Limb (tissue), 2 donors: ENCODE results near the gene LIME1.
"Not testable (repeated sequence)": the region's sequence is repeated elsewhere in the genome, so short reads cannot be mapped to it uniquely, and the experiment has no call there.

Experiments used
- DNase-seq, 2 donors: peaks; one replicate each; pipeline ENCODE4 v3.0.0-alpha.2; 2016; ENCODE audit errors: extremely low spot score in 2 of 2

Gene LIME1

GRCh38 chr20:63771046-63771707, 34.7 kb downstream of the LIME1 start:
- DNase-seq = no peak

- DNase-seq = no peak
Measured at GRCh38 chr20:63772781-63773518, 36.5 kb downstream of the LIME1 start.

GRCh38 chr20:63773571-63774241, 37.2 kb downstream of the LIME1 start:
- DNase-seq = no peak

- DNase-seq = no peak
Measured at GRCh38 chr20:63774306-63774705, 37.8 kb downstream of the LIME1 start.

GRCh38 chr20:63775096-63775978, 38.9 kb downstream of the LIME1 start:
- DNase-seq = peak; percentile 78 to 91

GRCh38 chr20:63776875-63777274, 40.4 kb downstream of the LIME1 start:
- not testable (repeated sequence) for DNase-seq

- no peak for DNase-seq
Measured at GRCh38 chr20:63777614-63778013, 41.1 kb downstream of the LIME1 start.

- DNase-seq = no peak
Measured at GRCh38 chr20:63778034-63778752, 41.7 kb downstream of the LIME1 start.

GRCh38 chr20:63778857-63779256, 42.4 kb downstream of the LIME1 start:
- no peak for DNase-seq

- DNase-seq = no peak
Measured at GRCh38 chr20:63781181-63781580, 44.7 kb downstream of the LIME1 start.

- no peak for DNase-seq
Measured at GRCh38 chr20:63782051-63782471, 45.6 kb downstream of the LIME1 start.

- DNase-seq = no peak
Measured at GRCh38 chr20:63782521-63782971, 46.1 kb downstream of the LIME1 start.

GRCh38 chr20:63783970-63784369, 47.5 kb downstream of the LIME1 start:
- DNase-seq = no peak

GRCh38 chr20:63785691-63786131, 49.2 kb downstream of the LIME1 start:
- DNase-seq = no peak

- DNase-seq = no peak
Measured at GRCh38 chr20:63787302-63787701, 50.8 kb downstream of the LIME1 start.

- no peak for DNase-seq
Measured at GRCh38 chr20:63787749-63788148, 51.3 kb downstream of the LIME1 start.
